ENCODE data around the gene MCHR1. TPM values are rescaled to one million over a fixed set of nuclear protein-coding genes. Genes with fewer than 3 reads are reported as not detected.
A peak's percentile ranks its signal among the peaks of the same experiment; 100 is the strongest.

Gene MCHR1
- total and polyA plus RNA-seq, 4 donors: 0.23 to 2.4 (median 1.1) TPM

DNA sequence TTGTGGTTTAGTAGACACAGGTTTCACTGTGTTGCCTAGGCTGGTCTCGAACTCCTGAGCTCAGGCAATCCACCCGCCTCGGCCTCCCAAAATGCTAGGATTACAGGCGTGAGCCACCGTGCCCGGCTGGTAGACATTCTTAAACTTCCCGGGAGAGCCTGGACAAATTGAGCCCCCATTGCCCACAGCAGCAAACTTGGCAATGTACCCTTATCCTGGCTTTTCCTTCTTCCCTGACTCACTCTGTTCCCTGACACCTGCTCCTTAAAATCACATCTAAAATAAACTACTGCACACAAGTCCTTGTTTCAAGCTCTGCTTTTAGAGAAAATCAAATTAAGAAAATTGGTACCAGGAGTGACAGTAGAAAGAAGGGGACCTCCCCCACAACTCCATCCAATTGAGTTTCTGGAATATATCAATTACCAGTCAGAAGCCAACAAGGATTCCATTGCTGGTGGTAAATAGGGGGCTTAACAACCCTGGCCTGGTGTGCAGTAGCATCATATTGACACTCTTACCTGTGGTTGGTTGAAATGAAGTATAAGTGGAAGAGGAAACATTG, 7.4 kb upstream of the MCHR1 start:
- H3K4me3 ChIP-seq (ENCODE audit: low read depth in 1 of 3, low read length in 3 of 3): no peak overlapping the region
- peaks cover 0 to 3% (median 2%) of the 10 kb centered on the region in 4 donors for H3K9me3 ChIP-seq (ENCODE audit: control insufficient read depth in 4 of 4, low read length in 3 of 4)
- 98% methylated on average over 7 of the region's 7 CpGs for WGBS
- H3K36me3 ChIP-seq (ENCODE audit: control insufficient read depth in 4 of 4, insufficient read depth in 3 of 4, low read depth in 1 of 4, low read length in 3 of 4): no peaks in the 10 kb centered on the region
- no peak overlapping the region for H3K9ac ChIP-seq (ENCODE audit: low read depth in 1 of 2, low read length in 2 of 2)
- TF ChIP-seq FOXA2 (IDR thresholded peaks at IDR 0.05) (no peak), GABPA (IDR thresholded peaks at IDR 0.05 in 1 of 2, conservative IDR thresholded peaks at IDR 0.05 in 1 of 2) (no peak), SP1 (IDR thresholded peaks at IDR 0.05) (no peak), TAF1 (conservative IDR thresholded peaks at IDR 0.05) (no peak), NR2F2 (IDR thresholded peaks at IDR 0.05) (no peak), EGR1 (IDR thresholded peaks at IDR 0.05; ENCODE audit: low read depth in 2 of 2) (no peak), FOXA1 (IDR thresholded peaks at IDR 0.05) (no peak), RAD21 (IDR thresholded peaks at IDR 0.05) (no peak)
- TF ChIP-seq, protein P1, sequence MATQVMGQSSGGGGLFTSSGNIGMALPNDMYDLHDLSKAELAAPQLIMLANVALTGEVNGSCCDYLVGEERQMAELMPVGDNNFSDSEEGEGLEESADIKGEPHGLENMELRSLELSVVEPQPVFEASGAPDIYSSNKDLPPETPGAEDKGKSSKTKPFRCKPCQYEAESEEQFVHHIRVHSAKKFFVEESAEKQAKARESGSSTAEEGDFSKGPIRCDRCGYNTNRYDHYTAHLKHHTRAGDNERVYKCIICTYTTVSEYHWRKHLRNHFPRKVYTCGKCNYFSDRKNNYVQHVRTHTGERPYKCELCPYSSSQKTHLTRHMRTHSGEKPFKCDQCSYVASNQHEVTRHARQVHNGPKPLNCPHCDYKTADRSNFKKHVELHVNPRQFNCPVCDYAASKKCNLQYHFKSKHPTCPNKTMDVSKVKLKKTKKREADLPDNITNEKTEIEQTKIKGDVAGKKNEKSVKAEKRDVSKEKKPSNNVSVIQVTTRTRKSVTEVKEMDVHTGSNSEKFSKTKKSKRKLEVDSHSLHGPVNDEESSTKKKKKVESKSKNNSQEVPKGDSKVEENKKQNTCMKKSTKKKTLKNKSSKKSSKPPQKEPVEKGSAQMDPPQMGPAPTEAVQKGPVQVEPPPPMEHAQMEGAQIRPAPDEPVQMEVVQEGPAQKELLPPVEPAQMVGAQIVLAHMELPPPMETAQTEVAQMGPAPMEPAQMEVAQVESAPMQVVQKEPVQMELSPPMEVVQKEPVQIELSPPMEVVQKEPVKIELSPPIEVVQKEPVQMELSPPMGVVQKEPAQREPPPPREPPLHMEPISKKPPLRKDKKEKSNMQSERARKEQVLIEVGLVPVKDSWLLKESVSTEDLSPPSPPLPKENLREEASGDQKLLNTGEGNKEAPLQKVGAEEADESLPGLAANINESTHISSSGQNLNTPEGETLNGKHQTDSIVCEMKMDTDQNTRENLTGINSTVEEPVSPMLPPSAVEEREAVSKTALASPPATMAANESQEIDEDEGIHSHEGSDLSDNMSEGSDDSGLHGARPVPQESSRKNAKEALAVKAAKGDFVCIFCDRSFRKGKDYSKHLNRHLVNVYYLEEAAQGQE (IDR thresholded peaks at IDR 0.05): no peak
- H3K27me3 ChIP-seq (ENCODE audit: control insufficient read depth in 4 of 4, insufficient read depth in 4 of 4, low read length in 3 of 4): no peaks in the 10 kb centered on the region
- DNase-seq (ENCODE audit: low spot score): no peak
- H3K4me1 ChIP-seq (ENCODE audit: control insufficient read depth in 4 of 4, insufficient read depth in 4 of 4, low read length in 3 of 4): peaks cover 0 to 2% (median 0%) of the 10 kb centered on the region in 4 donors
- no peak overlapping the region for H3K27ac ChIP-seq (ENCODE audit: low read depth in 1 of 2, low read length in 2 of 2)

DNA sequence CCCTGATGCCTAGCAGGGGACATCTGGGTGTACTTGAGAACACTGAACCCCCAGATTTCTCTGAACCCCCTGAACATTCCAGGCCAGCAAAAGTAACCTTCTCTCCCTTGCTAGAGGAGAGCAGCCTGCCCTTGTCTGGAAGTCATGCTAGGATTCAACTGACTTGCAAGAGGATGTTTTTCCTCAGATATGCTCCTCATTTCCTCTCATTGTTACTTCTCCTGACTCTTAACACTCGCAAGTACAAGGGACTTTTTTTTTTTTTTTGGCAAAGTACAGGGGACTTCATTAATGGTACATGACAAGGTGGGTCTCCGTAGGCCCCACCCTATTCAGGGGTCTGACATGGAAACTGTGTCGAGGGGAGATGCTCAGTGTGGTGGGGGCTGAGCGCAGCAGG, 6.3 kb upstream of the MCHR1 start:
- Histone ChIP-seq H3K4me3 (ENCODE audit: low read depth in 1 of 3, low read length in 3 of 3) (no peak overlapping the region), H3K27me3 (ENCODE audit: control insufficient read depth in 4 of 4, insufficient read depth in 4 of 4, low read length in 3 of 4) (no peaks in the 10 kb centered on the region), H3K9ac (ENCODE audit: low read depth in 1 of 2, low read length in 2 of 2) (no peak overlapping the region), H3K9me3 (ENCODE audit: control insufficient read depth in 4 of 4, low read length in 3 of 4) (peaks cover 0 to 3% (median 2%) of the 10 kb centered on the region in 4 donors), H3K4me1 (ENCODE audit: control insufficient read depth in 4 of 4, insufficient read depth in 4 of 4, low read length in 3 of 4) (peaks cover 0 to 6% (median 4%) of the 10 kb centered on the region in 4 donors), H3K27ac (ENCODE audit: low read depth in 1 of 2, low read length in 2 of 2) (peak overlapping the region; percentile 20 to 51), H3K36me3 (ENCODE audit: control insufficient read depth in 4 of 4, insufficient read depth in 3 of 4, low read depth in 1 of 4, low read length in 3 of 4) (no peaks in the 10 kb centered on the region)
- TF ChIP-seq JUND (IDR thresholded peaks at IDR 0.05) (no peak), GABPA (IDR thresholded peaks at IDR 0.05 in 1 of 2, conservative IDR thresholded peaks at IDR 0.05 in 1 of 2) (no peak), TAF1 (conservative IDR thresholded peaks at IDR 0.05) (no peak), RXRA (IDR thresholded peaks at IDR 0.05) (no peak), NR2F2 (IDR thresholded peaks at IDR 0.05) (no peak), YY1 (IDR thresholded peaks at IDR 0.05) (no peak)
- TF ChIP-seq, protein P2, sequence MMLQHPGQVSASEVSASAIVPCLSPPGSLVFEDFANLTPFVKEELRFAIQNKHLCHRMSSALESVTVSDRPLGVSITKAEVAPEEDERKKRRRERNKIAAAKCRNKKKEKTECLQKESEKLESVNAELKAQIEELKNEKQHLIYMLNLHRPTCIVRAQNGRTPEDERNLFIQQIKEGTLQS (IDR thresholded peaks at IDR 0.05): no peak
- TF ChIP-seq, protein P3, sequence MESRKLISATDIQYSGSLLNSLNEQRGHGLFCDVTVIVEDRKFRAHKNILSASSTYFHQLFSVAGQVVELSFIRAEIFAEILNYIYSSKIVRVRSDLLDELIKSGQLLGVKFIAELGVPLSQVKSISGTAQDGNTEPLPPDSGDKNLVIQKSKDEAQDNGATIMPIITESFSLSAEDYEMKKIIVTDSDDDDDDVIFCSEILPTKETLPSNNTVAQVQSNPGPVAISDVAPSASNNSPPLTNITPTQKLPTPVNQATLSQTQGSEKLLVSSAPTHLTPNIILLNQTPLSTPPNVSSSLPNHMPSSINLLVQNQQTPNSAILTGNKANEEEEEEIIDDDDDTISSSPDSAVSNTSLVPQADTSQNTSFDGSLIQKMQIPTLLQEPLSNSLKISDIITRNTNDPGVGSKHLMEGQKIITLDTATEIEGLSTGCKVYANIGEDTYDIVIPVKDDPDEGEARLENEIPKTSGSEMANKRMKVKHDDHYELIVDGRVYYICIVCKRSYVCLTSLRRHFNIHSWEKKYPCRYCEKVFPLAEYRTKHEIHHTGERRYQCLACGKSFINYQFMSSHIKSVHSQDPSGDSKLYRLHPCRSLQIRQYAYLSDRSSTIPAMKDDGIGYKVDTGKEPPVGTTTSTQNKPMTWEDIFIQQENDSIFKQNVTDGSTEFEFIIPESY (IDR thresholded peaks at IDR 0.05): no peak
- TF ChIP-seq, protein P4, sequence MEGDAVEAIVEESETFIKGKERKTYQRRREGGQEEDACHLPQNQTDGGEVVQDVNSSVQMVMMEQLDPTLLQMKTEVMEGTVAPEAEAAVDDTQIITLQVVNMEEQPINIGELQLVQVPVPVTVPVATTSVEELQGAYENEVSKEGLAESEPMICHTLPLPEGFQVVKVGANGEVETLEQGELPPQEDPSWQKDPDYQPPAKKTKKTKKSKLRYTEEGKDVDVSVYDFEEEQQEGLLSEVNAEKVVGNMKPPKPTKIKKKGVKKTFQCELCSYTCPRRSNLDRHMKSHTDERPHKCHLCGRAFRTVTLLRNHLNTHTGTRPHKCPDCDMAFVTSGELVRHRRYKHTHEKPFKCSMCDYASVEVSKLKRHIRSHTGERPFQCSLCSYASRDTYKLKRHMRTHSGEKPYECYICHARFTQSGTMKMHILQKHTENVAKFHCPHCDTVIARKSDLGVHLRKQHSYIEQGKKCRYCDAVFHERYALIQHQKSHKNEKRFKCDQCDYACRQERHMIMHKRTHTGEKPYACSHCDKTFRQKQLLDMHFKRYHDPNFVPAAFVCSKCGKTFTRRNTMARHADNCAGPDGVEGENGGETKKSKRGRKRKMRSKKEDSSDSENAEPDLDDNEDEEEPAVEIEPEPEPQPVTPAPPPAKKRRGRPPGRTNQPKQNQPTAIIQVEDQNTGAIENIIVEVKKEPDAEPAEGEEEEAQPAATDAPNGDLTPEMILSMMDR (IDR thresholded peaks at IDR 0.05; ENCODE audit: low read depth, low read length, missing input control): no peak
- no peak for DNase-seq (ENCODE audit: low spot score)
- WGBS: 88% methylated on average over 4 of the region's 4 CpGs
